Stomach (tissue), 8 donors: ENCODE data around the gene PC. TPM values are rescaled to one million over a fixed set of nuclear protein-coding genes. Genes with fewer than 3 reads are reported as not detected.

Experiments used
- polyA plus RNA-seq, 3 donors: library from polyadenylated mRNA; stranded (reverse); fragments of 200-250 nt; gene quantifications; one replicate each; pipeline ENCODE4 v1.2.3, GENCODE V29; 2013
- small RNA-seq, 4 donors: library from RNA; depleted of rRNA; stranded (forward); fragments of <200 nt; gene quantifications; one replicate each; pipeline ENCODE3, GENCODE V24; 2016
- total RNA-seq, 5 donors: library from RNA; depleted of rRNA; stranded (reverse); fragments of >200 nt; gene quantifications; one replicate each; pipeline versions ENCODE4 v1.1.0 to v1.2.3, GENCODE V29; 2014 to 2016
- donor health status: healthy with polysubstance abuse.
- donor health status: Bipolar disorder and iron deficiency.
- donor health status: healthy.

Gene PC
- total and polyA plus RNA-seq, 8 donors = 0.58 to 86.0 (median 22.3) TPM

Small RNAs within 50 kb of the gene (small RNA-seq; reads per million reads assigned to genes)
- gene MIR3163 = 0 to 0.53 (median 0.15) reads per million in 4 donors
- 0 reads per million in 4 donors for gene RNU7-23P

Other genes starting within 250 kb of the PC start
- 100 to 1,000 TPM in 1 of 5 donors, 10 to 100 TPM in 2, 1 to 10 TPM in 2; 7.5 to 134 (median 17.5) TPM for gene SPTBN2, start 229.2 kb downstream of the PC start, total RNA-seq
- 10 to 100 TPM in 1 of 3 donors, 1 to 10 TPM in 2; 2.4 to 12.9 (median 6.2) TPM for gene SPTBN2, start 229.2 kb downstream of the PC start, polyA plus RNA-seq
- 100 to 1,000 TPM in 1 of 5 donors, 10 to 100 TPM in 2, 1 to 10 TPM in 1, under 1 TPM in 1; 0.58 to 124 (median 19.4) TPM for gene RCE1, start 114.9 kb downstream of the PC start, total RNA-seq
- 10 to 100 TPM in 2 of 3 donors, 1 to 10 TPM in 1; 9.7 to 22.5 (median 10.1) TPM for gene RCE1, start 114.9 kb downstream of the PC start, polyA plus RNA-seq
- 10 to 100 TPM in 4 of 5 donors, 1 to 10 TPM in 1; 7.3 to 37.9 (median 19.2) TPM for gene LRFN4, start 101.3 kb downstream of the PC start, total RNA-seq
- gene LRFN4, start 101.3 kb downstream of the PC start, polyA plus RNA-seq = 10 to 100 TPM in 1 of 3 donors, 1 to 10 TPM in 2; 2.1 to 12.7 (median 7.9) TPM
- under 1 TPM in 1 of 5 donors, not detected in 4; 0.37 TPM for gene C11orf86, start 16.9 kb upstream of the PC start, total RNA-seq
- gene C11orf86, start 16.9 kb upstream of the PC start, polyA plus RNA-seq = 1 to 10 TPM in 2 of 3 donors, not detected in 1; 1.1 to 2.9 TPM
- gene SYT12, start 64.8 kb upstream of the PC start, total RNA-seq = not detected
- gene SYT12, start 64.8 kb upstream of the PC start, polyA plus RNA-seq = 1 to 10 TPM in 1 of 3 donors, under 1 TPM in 2; 0.31 to 1.1 (median 0.45) TPM
- gene RHOD, start 98.5 kb upstream of the PC start, total RNA-seq = 10 to 100 TPM in 2 of 5 donors, 1 to 10 TPM in 3; 1.2 to 41.2 (median 9.4) TPM
- gene RHOD, start 98.5 kb upstream of the PC start, polyA plus RNA-seq = 10 to 100 TPM; 34.4 to 46.8 (median 38.8) TPM
- 100 to 1,000 TPM in 3 of 5 donors, 10 to 100 TPM in 2; 50.7 to 125 (median 110) TPM for gene KDM2A, start 160.9 kb upstream of the PC start, total RNA-seq
- 10 to 100 TPM; 15.4 to 24.9 (median 20.0) TPM for gene KDM2A, start 160.9 kb upstream of the PC start, polyA plus RNA-seq